Caco-2 (cell line): Measurements from ENCODE around the gene CEP131. TPM values are rescaled to one million over a fixed set of nuclear protein-coding genes. Genes with fewer than 3 reads are reported as not detected.

Source experiments
- BruUV-seq: library from RNA; stranded (reverse); fragments of 400-500 nt; replicated peaks from 2 replicates; lab custom pipeline; 2021; lab: Mats Ljungman, UMichigan
- CTCF ChIA-PET: fragments of 300-600 bp; sonication (Branson Sonifier 250); formaldehyde crosslinking; loops from one replicate; lab custom pipeline; 2022; ENCODE audit warnings: antibody characterized with exemption; lab: Charles Lee
- POLR2A ChIA-PET: fragments of 300-600 bp; sonication (Branson Sonifier 250); formaldehyde crosslinking; loops from one replicate; lab custom pipeline; 2022; ENCODE audit warnings: antibody characterized with exemption; lab: Charles Lee
- DNase-seq, 2 experiments: peaks; one replicate each; pipeline versions ENCODE4 v3.0.0 to v3.0.0-alpha.2; 2020 to 2022
- H3K27me3 ChIP-seq: replicated peaks from 2 replicates; pipeline ENCODE4 v1.6.0; 2011; ENCODE audit warnings: low read length; ENCODE audit not compliant: control insufficient read depth, insufficient read depth
- H3K36me3 ChIP-seq: 2 replicates; pipeline ENCODE4 v1.5.1; 2011; ENCODE audit warnings: low read length; ENCODE audit not compliant: control insufficient read depth, insufficient read depth
- H3K4me1 ChIP-seq: fragments of 250-450 bp; sonication (Bioruptor Pico); 2 replicates; pipeline ENCODE4 v1.5.1; 2020; ENCODE audit warnings: mild to moderate bottlenecking
- H3K4me3 ChIP-seq: 2 replicates; pipeline ENCODE4 v1.5.1; 2011; ENCODE audit warnings: low read depth, mild to moderate bottlenecking, control low read depth, low read length
- H3K9me3 ChIP-seq: fragments of 250-450 bp; sonication (Bioruptor Pico); 2 replicates; pipeline ENCODE4 v1.5.1; 2020; ENCODE audit warnings: mild to moderate bottlenecking, moderate library complexity
- H3K27ac Mint-ChIP-seq: one replicate; pipeline ENCODE4 v1.8.0; 2022; ENCODE audit warnings: mixed read lengths; ENCODE audit not compliant: unreplicated experiment
- H3K27me3 Mint-ChIP-seq: one replicate; pipeline ENCODE4 v1.8.0; 2022; ENCODE audit warnings: mixed read lengths; ENCODE audit not compliant: insufficient read depth, unreplicated experiment
- H3K36me3 Mint-ChIP-seq: one replicate; pipeline ENCODE4 v1.8.0; 2022; ENCODE audit warnings: mild to moderate bottlenecking, mixed read lengths; ENCODE audit not compliant: insufficient read depth, unreplicated experiment
- H3K4me1 Mint-ChIP-seq: one replicate; pipeline ENCODE4 v1.8.0; 2022; ENCODE audit warnings: low read depth, mixed read lengths; ENCODE audit not compliant: unreplicated experiment
- H3K4me3 Mint-ChIP-seq: one replicate; pipeline ENCODE4 v1.8.0; 2022; ENCODE audit warnings: mild to moderate bottlenecking, moderate library complexity, mixed read lengths; ENCODE audit not compliant: unreplicated experiment
- H3K9me3 Mint-ChIP-seq: one replicate; pipeline ENCODE4 v1.8.0; 2022; ENCODE audit warnings: mixed read lengths; ENCODE audit not compliant: unreplicated experiment
- CTCF ChIP-seq, 2 experiments: fragments of 200-600 bp in 1 of 2; IDR thresholded peaks; 1 replicate in 1 of 2; 2 replicates in 1 of 2; pipeline versions ENCODE4 v1.5.1 to v1.8.0; 2011 to 2022; ENCODE audit warnings: antibody characterized with exemption in 1 of 2, control low read depth in 1 of 2, inconsistent platforms in 1 of 2, low read depth in 1 of 2, low read length in 1 of 2, mild to moderate bottlenecking in 1 of 2, moderate library complexity in 1 of 2; ENCODE audit not compliant: insufficient read depth in 1 of 2, severe bottlenecking in 1 of 2, unreplicated experiment in 1 of 2
- intact Hi-C: fragments of 100-400 bp; cut with micrococcal nuclease; formaldehyde crosslinking; loops from one replicate; pipeline ENCODE4 v1.10.0; 2022; ENCODE audit not compliant: unreplicated experiment
- total RNA-seq: library from RNA; stranded (reverse); gene quantifications from 2 replicates; pipeline ENCODE4 v1.2.3, GENCODE V29; 2022

The CEP131 gene
- total RNA-seq, 1 experiment from 2014 or later = 28.4 TPM

- CTCF ChIA-PET = no interaction called here
- intact Hi-C loops = no loop called here
- no peak for TF ChIP-seq CTCF (IDR thresholded peaks at IDR 0.05; ENCODE audit: insufficient read depth in 1 of 2, low read depth in 1 of 2, low read length in 1 of 2, severe bottlenecking in 1 of 2, unreplicated experiment in 1 of 2)
- DNase-seq = no peak
- H3K27ac Mint-ChIP-seq = no peak overlapping the region
- peaks cover 6% of the 10 kb centered on the region for H3K4me1 Mint-ChIP-seq
- no peak overlapping the region for H3K4me3 ChIP-seq
- no peak overlapping the region for H3K4me3 Mint-ChIP-seq
- no peaks in the 10 kb centered on the region for H3K4me1 ChIP-seq
- H3K36me3 Mint-ChIP-seq = peaks cover 85% of the 10 kb centered on the region
- H3K9me3 Mint-ChIP-seq = no peaks in the 10 kb centered on the region
- BruUV-seq = no TSS peak
- H3K27me3 Mint-ChIP-seq = no peaks in the 10 kb centered on the region
- peaks cover 6% of the 10 kb centered on the region; the same call in 1 of the 2 replicates for H3K9me3 ChIP-seq
- H3K36me3 ChIP-seq = peaks cover 3% of the 10 kb centered on the region; the same call in 1 of the 2 replicates
- POLR2A ChIA-PET = no interaction called here
- H3K27me3 ChIP-seq = no peaks in the 10 kb centered on the region
Measured at GRCh38 chr17:81245665-81246342, 23.0 kb upstream of the CEP131 start.

GRCh38 chr17:81245024-81245664 is 22.4 kb upstream of the CEP131 start:
- Histone ChIP-seq H3K27me3 (no peaks in the 10 kb centered on the region), H3K4me1 (no peaks in the 10 kb centered on the region), H3K4me3 (no peak overlapping the region), H3K9me3 (peaks cover 6% of the 10 kb centered on the region; the same call in 1 of the 2 replicates), H3K36me3 (peaks cover 3% of the 10 kb centered on the region; the same call in 1 of the 2 replicates)
- Mint-ChIP-seq H3K4me1 (peaks cover 6% of the 10 kb centered on the region), H3K27ac (peak overlapping the region; percentile 63), H3K36me3 (peaks cover 85% of the 10 kb centered on the region), H3K27me3 (no peaks in the 10 kb centered on the region), H3K4me3 (no peak overlapping the region), H3K9me3 (no peaks in the 10 kb centered on the region)
- DNase-seq = no peak
- CTCF ChIA-PET = no interaction called here
- no TSS peak for BruUV-seq
- POLR2A ChIA-PET = no interaction called here
- no peak for TF ChIP-seq CTCF (IDR thresholded peaks at IDR 0.05; ENCODE audit: insufficient read depth in 1 of 2, low read depth in 1 of 2, low read length in 1 of 2, severe bottlenecking in 1 of 2, unreplicated experiment in 1 of 2)
- intact Hi-C loops = no loop called here

- H3K4me1 ChIP-seq = no peaks in the 10 kb centered on the region
- Mint-ChIP-seq H3K27me3 (no peaks in the 10 kb centered on the region), H3K4me3 (no peak overlapping the region), H3K36me3 (peaks cover 83% of the 10 kb centered on the region), H3K9me3 (no peaks in the 10 kb centered on the region), H3K27ac (peak overlapping the region; percentile 63), H3K4me1 (peaks cover 6% of the 10 kb centered on the region)
- peaks cover under 1% of the 10 kb centered on the region; the same call in 1 of the 2 replicates for H3K9me3 ChIP-seq
- POLR2A ChIA-PET = no interaction called here
- no peak overlapping the region for H3K4me3 ChIP-seq
- intact Hi-C loops = no loop called here
- no TSS peak for BruUV-seq
- no peak for TF ChIP-seq CTCF (IDR thresholded peaks at IDR 0.05; ENCODE audit: insufficient read depth in 1 of 2, low read depth in 1 of 2, low read length in 1 of 2, severe bottlenecking in 1 of 2, unreplicated experiment in 1 of 2)
- no peaks in the 10 kb centered on the region; the same call in 1 of the 2 replicates for H3K36me3 ChIP-seq
- H3K27me3 ChIP-seq = no peaks in the 10 kb centered on the region
- no peak for DNase-seq
- CTCF ChIA-PET = no interaction called here
Measured at GRCh38 chr17:81244358-81245023, 21.7 kb upstream of the CEP131 start.
